Stimulated activated CD8-positive, alpha-beta memory T cell treated with anti-CD3 and anti-CD28 coated beads, Interleukin-7, amount 100 ng/mL, for 48 hours (primary cell): Measurements from ENCODE around the gene CELA1.
A peak's percentile ranks its signal among the peaks of the same experiment; 100 is the strongest.
"Not testable (repeated sequence)": the region's sequence is repeated elsewhere in the genome, so short reads cannot be mapped to it uniquely, and the experiment has no call there.

Experiments used
- DNase-seq, 2 donors: peaks; one replicate each; pipeline ENCODE4 v3.0.0-alpha.2; 2020; ENCODE audit warnings: low read depth in 1 of 2; ENCODE audit errors: extremely low read depth in 1 of 2

CELA1 gene

DNA sequence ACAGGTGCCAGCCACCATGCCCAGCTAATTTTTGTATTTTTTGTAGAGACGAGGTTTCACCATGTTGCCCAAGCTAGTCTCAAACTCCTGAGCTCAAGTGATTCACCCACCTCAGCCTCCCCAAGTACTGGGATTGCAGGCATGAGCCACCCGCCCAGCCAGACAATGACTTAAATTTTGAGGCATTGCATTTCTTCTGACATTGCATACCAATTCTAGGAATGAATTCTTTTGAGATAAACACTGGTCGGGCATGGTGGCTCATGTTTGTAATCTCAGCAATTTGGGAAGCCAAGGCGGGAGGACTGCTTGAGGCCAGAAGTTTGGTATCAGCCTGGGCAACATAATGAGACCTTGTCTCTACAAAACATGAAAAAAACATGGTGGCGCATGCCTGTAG is 2.5 kb upstream of the CELA1 start:
- no peak for DNase-seq

DNA sequence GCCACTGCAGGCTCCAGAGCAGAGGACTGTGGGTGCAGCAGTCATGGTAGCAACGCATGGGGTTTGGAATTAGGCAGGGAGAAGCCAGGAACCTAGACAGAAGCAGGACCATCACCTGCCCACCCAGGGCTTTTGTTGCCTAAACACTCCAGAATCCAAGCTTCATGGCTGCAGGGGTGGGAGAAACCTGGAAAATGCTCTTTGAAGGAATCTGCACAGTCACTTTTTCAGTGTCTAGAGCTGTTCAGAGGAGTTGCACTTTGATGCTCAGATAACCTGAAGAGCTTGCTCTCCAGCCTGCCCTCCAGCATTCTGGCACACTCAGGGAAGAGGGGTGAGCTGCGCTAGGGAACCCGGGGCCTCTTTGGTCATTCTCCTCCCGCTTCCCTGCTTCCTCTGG is 1.6 kb upstream of the CELA1 start:
- no peak for DNase-seq

DNA sequence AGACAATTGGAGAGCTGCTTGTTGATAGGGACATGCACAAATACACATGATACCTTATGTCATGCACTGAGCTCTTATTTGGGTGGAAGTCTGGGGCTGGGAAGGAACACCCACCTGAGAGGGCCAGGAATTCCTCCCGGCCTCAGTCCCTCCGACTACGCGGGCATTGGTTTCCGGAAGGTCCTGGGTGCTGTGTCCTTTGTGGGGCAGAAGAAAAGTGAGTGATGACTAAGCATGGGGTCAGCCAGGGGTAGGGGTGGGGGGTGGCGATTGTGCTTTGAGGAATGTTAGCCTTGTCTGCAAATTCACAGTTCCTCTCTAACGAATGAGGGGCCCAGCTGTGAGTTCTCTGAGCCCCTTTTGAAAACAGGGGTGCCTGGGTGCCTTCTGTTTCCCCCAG is 798 bp downstream of the CELA1 start:
- DNase-seq = no peak

DNA sequence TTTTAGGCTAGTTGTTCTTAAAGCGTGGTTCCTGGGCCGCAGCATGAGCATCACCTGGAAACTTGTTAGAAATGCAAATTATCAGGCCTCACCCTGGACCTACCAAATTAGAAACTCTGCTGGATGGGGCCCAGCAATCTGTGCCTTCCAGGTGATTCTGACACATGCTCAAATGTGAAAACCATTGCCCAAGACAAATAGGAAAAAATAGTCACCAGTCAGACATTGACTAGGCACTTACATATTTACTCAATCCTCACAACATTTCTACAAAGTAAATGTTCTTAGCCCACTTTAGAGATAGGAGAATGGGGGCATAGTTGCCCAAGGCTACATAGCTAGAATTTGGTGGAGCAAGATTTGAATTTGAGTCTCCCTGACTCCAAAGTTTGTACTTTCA is 3.3 kb downstream of the CELA1 start:
- no peak for DNase-seq

DNA sequence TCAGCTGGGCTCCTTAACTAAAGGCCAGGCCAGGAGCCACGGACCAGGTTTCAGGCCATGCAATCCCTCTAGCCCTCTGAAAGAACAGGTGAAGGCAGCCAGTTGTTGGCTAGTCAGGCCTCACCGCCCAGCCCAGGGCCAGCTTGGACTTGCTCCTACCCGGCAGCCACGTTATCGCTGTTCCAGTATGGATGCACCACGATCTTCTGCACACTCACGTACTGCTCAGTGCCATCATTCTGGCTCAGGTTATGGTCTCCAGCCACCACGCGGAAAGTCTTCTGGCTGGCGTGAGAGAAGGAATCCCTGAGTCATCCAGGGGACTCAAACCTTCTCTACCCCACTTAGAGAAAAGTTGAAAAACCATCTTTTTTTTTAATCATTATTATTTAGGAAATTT is 4.1 kb downstream of the CELA1 start:
- DNase-seq = no peak

DNA sequence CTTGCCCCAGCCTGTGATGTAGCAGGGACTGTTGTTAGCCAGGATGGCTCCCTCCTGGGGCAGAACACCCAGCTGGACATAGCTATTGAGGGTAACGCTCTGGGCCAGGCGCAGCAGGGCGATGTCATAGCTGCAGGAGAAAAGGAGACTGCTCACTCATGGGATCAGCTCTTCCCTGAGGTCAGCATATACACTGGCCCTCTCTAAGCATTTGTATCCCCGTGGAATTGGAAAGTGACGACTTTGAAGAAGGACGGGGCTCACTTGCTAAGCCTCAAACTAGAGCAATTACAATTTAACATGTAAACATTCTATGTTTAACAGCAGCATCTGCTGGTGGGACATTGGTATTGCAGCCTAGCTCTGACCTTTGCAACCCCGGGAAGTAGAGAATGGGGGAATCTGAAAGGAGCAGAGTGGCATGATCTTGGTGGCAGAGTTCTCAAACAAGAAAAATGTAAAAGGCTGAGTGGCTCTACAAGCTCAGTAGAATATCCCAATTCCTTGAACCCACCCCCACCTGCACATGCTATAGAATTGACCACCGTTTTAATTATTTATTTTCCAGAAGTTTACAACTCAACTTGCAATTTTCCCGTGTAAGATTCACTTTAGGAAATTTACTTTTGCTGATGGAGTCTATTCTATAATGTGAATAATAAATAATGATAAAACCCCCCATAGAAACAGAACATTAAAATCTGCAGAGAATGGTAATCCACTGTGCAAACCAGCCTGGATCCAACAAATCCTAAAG is 5.0 kb downstream of the CELA1 start:
- peak; percentile 23 to 41 for DNase-seq

DNA sequence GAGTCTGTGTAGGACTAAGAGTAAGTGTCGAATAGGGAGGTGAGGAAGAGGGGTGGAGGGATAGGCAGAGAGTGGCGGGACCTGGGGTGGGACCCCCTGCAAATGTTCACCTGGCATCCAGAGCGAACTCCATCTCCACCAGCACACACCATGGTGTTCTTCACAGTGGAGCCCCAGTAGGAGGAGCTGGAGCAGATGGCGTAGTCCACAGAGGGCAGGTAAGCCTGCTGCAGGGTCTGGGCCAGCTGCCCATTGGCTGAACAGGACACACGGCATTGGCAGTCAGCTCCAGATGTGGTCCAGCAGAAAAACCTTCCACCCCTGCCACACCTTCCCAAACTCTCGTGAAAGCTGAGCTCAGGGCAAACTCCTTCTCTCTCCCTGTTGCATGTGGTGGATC is 6.7 kb downstream of the CELA1 start:
- DNase-seq = no peak

DNA sequence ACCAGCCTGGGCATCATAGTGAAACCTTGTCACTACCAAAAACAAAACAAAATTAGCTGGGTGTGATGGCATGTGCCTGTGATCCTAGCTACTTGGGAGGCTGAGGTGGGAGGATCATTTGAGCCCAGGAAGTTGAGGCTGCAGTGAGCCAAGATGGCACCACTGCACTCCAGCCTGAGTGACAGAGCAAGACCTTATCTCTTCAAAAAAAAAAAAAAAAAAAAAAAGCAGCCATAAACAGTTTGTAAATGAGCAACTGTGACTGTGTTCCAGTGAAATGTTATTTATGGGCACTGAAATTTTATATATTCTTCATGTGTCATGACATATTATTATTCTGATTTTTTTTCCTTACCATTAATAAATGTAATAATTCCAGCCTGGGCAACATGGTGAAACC is 9.1 kb downstream of the CELA1 start:
- DNase-seq = not testable (repeated sequence)

DNA sequence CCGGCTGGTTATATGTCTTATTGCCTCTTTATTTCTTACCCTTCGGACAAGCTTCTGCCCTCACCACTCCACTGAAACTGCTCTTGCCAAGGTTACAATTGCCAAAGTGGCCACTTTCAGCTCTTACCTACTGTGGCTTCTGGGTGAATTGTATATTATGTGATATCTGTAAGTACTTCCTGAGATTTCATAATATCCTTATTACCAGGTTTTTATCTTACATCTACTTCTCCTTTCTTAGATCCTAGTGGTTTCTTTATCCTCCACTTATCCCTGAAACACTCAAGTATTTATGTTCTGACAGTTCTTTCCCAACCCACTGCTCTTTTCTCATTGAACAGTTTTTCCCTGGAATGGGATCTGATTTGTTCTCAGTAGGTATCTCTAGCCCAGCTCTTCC is 10.5 kb downstream of the CELA1 start:
- DNase-seq = no peak

DNA sequence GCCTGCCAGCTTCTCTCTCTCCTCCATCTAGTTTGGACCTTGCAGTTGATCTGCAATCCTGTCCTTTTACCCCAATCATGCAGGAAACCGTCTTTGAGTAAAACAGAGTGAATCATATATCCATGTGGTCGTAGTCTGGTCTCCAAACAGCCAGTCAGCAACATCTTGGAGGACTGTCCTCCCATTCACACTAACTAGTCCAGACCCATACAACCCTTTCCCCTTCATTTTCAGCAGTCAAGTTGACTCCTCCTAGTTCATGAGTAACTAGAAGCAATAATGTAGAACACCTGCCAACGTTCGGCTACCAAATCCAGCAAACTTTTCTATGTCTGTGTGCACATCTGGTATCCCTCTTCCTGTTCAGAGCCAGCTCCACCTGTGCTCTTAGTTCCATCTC is 11.7 kb downstream of the CELA1 start:
- no peak for DNase-seq

DNA sequence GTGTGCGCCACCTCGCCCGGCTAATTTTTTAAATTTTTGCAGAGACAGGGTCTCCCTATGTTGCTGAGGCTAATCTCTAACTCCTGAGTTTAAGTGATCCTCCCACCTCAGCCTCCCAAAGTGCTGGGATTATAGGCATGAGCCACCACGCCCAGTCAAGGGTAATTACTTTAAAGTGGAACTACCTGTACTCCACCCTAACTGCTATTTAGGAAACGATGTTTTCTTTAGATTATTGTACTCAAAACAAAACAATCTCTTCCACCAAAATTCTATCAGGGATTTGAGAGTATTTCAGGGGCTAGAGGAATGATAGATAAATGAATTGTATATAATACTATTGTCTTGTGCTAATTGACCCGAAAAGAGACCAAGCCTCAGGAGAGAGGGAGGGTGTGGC is 12.9 kb downstream of the CELA1 start:
- DNase-seq = no peak

DNA sequence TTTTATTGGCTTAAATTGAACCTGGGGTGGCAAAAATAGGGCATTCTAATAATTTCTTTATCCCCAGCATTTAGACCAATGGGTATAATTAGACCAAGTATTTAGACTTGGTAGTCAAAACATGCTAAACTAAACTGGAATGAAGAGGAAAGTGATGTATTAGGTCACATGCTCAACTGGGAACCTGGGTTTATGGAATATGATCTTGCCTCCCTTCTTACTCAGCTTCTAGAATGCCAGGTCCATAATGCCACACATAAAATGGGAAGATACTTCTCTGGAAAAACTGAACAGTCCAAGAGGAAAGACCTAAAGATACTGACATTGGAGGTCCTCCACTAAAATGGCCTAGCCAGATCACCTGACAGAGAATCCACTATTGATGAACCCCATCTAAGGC is 16.3 kb downstream of the CELA1 start:
- DNase-seq = no peak

DNA sequence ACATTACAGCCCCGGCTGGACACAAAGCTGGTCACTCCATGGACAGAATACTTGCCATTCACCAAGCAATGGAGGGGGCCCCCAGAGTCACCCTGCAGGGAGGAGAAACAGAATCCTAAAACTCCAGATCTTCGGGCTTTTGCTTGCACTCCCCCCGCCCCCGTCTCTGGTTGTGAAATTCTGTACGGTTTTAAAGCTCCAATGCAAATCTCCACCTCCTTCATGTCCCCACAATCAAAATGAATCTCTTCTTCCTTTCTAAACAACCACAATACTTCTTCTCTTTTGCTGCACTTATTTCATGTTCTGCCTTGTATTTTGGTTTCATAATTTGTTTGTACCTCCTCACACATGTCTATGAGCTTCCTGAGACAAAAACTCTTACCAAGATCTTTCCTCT is 16.7 kb downstream of the CELA1 start:
- DNase-seq = no peak

DNA sequence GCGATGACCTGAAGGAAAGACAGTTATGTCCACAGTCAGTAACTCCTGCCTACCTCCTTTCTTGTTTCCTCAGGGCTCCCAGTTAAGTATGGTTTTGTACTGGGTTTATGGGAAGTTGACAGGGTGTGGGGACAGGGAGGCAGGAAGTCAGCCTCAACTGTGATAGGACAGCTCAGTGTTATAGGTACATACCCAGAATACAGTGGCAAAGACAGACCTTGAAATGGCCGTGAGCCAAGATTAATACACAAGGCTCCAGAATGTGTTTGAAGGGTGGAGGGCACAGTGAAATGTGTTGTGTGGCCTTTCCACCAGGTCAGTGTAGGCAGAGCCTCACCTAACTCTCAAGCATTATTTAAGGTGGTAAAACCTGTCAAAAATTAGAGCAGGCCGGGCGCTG is 17.9 kb downstream of the CELA1 start:
- no peak for DNase-seq

DNA sequence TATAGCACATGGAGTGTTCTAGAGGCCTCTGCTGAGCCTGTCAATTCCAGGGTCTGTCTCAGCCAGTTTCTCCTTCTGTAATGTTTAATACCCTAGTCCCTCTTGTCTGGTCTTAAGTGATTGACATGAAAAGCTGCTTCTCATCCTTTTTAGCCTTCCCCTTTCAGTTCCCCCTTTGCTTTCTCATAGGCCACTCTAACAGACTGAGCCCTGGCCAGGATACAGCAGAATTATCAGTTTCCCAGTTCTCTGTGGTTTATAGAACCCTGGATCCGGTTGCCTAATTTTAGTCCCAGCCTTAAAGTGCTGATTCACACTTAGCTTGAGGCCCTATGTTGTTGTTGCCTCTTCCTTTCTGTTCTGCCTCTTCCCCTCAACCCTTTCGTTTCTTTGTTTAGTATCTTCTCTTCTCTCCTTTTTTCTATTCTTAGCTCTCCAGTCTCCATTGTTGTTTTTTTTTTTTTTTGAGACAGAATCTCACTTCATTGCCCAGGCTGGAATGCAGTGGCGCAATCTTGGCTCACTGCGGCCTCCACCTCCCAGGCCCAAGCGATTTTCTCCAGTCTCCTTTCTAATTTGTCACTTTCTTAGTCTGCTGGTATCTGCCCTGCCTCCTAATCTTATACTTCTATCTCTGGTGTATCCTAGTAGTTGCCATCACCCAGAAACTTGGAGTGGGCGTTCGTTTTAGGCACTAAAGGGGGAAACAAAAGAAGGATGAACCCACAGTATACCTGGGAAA is 19.6 kb downstream of the CELA1 start:
- DNase-seq = no peak

DNA sequence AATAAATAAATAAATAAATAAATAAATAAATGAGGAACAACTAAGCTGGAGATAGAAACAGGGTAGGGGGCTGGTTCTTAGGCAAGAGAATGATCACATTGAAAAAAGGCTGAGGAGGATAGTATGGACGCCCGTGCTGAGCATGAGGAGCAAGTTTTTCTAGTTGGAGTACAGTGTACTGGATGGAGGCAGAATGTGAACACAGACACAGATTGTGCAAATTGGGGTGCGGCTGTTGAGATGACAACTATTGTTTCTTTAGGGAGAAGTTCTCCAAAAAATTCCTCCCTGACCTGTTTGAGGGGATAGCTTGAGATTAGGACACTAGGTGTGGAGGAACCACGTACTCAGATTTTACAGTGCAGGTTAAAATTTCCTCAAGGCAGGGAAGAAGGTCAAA is 21.5 kb downstream of the CELA1 start:
- no peak for DNase-seq

DNA sequence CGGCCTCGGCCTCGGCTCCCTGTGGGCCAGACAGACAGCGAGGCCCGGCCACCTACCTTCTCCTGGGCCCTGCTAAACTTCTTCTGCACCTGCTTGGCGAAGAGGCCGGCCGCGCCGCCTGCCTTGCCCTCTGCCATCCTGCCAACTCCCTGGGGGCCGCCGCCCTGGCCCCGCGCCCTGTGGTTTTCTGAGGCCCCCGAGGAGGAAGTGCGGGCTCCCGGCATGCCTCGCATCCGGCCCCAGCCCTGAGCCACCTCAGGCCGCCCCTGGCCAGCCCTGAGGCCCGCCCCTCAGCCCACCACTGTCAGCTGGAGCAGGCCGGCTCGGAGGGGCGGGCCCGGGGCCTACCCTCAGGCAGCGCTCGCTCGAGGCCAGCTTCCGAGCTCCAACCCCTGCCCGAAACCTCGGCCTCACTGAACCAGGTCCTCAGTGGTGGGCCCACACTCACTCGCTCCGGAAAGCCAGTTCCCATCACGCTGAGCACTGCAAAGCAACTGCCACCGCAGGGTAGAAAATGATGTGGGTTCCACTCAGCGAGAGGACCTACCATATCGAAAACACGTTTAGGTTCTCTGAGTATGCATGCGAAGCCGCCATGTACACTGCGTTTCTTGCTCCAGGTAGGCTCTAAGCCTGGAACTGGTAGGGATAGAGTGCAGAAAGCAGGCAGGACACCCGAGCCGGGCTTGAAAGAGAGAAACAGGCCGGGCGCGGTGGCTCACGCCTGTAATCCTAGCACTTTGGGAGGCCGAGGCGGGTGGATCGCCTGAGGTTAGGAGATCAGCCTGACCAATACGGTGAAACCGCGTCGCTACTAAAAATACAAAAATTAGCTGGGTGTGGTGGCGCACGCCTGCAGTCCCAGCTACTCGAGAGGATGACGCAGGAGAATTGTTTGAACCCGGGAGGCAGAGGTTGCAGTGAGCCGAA is 22.2 kb downstream of the CELA1 start, which contains the start of gene BIN2:
TSS of gene BIN2 (minus strand) at position 209 of the 930 bp plus-strand sequence. CDS start at position 137, 72 bp downstream.
- DNase-seq = peak; percentile 64 to 72

DNA sequence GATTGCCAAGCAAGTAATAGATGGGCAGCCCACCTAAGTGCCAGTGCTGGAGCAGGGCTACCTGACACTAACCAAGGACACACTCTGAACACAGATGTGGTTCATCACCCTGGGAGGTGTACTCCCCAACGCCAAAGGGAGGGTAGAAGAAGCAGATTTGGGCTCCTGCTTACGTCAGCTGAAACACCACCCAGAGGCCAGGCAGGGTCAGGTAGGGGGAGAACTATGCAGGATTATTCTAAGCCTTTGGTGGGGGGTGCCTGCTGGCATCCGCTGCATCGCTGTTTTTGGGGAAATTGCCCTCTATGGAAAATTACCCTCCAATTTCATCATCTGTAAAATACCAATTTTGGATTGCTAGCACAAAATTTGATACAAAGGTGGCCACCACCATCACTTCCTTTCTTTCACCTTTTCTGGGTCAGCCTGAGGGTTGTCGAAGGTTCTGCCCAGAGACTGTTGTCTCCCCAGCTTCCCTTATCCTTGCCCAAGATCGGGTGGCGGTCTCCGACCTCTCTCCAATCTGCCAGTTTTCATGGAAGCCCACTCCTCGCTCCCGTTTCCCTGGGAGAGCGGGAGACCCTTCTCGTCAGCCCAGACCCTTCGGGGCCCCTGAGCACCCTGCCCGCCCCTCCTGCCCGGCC is 23.0 kb downstream of the CELA1 start:
- peak in 1 of 2 donors; percentile 42 for DNase-seq

DNA sequence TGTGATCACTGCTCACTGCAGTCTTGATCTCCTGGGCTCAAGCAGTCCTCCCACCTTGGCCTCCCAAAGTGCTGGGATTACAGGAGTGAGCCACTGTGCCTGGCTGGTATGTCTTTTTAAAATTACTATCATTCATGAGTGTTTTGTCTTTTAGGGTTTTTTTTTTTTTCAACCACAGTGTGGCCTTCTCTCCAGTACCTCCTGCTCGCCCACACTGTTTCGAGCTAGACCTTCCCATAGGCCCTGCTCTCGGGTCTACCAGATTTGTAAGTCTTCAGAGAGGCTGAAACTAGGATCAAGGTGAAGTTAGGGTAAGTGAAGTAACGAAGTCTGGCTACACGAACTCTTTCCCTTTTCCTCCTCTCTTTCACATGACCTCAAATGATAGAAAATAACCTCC is 24.0 kb downstream of the CELA1 start:
- peak in 1 of 2 donors; percentile 59 for DNase-seq

DNA sequence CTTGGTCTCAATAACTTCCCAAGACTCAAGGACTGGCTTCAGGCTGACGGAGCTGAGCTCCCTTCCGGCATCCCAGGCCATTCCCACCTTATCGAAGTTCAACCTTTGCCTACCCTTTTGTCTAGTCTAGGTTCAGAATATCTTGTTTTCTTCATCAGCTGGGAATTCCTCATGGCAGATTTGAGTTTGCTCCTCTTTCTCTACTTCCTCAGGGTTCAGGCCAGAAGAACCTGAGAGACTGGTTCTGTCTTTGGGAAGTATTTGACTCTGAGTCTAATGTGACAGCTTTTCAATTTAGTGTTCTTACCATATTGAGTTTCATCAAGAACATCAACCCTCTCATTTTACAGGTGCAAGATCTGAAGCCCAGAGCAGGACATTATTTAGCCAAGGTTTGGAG is 24.6 kb downstream of the CELA1 start:
- DNase-seq = no peak
